Suppressor macrophage (primary cell): ENCODE data around the gene IGLON5.
A peak's percentile ranks its signal among the peaks of the same experiment; 100 is the strongest.

Experiments used
- DNase-seq, 4 experiments: peaks; one replicate each; pipeline ENCODE4 v3.0.0-alpha.2; 2020 to 2022

IGLON5 gene

GRCh38 chr19:51365965-51366388 lies 54.5 kb downstream of the IGLON5 start, which contains the start of gene ETFB:
Gene ETFB (minus strand): TSS chr19:51366388. CDS start chr19:51366326, 62 bp downstream.
- DNase-seq: peak in 1 of 4 experiments; percentile 31

GRCh38 chr19:51366389-51367254 lies 55.2 kb downstream of the IGLON5 start:
- DNase-seq: peak; percentile 95 to 99 (median 98)

- DNase-seq: no peak
Measured at GRCh38 chr19:51367255-51367564, 55.8 kb downstream of the IGLON5 start.

- DNase-seq: peak; percentile 97 to 98 (median 98)
Measured at GRCh38 chr19:51367565-51368365, 56.3 kb downstream of the IGLON5 start.

GRCh38 chr19:51368366-51369282 lies 57.2 kb downstream of the IGLON5 start, which contains the start of gene CLDND2:
Gene CLDND2 (minus strand): TSS chr19:51369003. CDS start chr19:51368577, 426 bp downstream.
- peak in 1 of 4 experiments; percentile 27 for DNase-seq

GRCh38 chr19:51370230-51370629 lies 58.8 kb downstream of the IGLON5 start:
- no peak for DNase-seq

GRCh38 chr19:51371186-51371690 lies 59.8 kb downstream of the IGLON5 start:
- DNase-seq: no peak

GRCh38 chr19:51372021-51372648 lies 60.7 kb downstream of the IGLON5 start:
- no peak for DNase-seq

GRCh38 chr19:51372649-51373504 lies 61.4 kb downstream of the IGLON5 start, which contains the start of gene NKG7:
Gene NKG7 (minus strand): TSS chr19:51372654. CDS start chr19:51372535, 119 bp downstream.
- peak in 2 of 4 experiments; percentile 15 to 22 for DNase-seq

- DNase-seq: no peak
Measured at GRCh38 chr19:51375504-51376221, 64.2 kb downstream of the IGLON5 start.

- DNase-seq: no peak
Measured at GRCh38 chr19:51377422-51377821, 66.0 kb downstream of the IGLON5 start.

GRCh38 chr19:51380379-51380778 lies 68.9 kb downstream of the IGLON5 start:
- no peak for DNase-seq
